Activated CD4-positive, CD25-positive, alpha-beta regulatory T cell (primary cell): ENCODE data around the gene BRSK2.

Source experiments
- DNase-seq, 4 experiments: peaks; one replicate each; lab custom pipeline; 2025; lab: John Stamatoyannopoulos, UW

The BRSK2 gene

DNA sequence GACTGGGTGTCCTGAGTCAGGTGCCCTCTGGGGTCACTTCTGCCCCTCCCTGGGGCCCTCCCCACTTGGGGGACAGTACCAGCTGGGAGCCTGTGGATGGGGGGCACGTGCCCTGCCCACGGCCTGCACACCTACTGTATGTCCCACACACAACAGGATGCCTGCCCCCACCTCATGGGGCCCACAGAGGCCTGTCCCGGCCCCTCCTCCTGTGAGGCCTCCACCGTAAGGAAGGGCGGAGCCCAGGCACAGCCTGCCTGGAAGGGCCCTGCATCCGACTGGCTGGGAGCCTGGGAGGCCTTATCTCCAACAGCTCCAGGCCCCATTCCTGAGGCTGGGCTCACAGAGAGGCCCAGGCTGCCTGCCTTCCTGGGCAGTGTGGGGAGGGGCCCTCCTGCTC, 47.8 kb downstream of the BRSK2 start:
- DNase-seq = no peak

- DNase-seq = no peak
Measured at GRCh38 chr11:1438261-1438966, 48.7 kb downstream of the BRSK2 start.

GRCh38 chr11:1438967-1439330, 49.2 kb downstream of the BRSK2 start:
- no peak for DNase-seq

DNA sequence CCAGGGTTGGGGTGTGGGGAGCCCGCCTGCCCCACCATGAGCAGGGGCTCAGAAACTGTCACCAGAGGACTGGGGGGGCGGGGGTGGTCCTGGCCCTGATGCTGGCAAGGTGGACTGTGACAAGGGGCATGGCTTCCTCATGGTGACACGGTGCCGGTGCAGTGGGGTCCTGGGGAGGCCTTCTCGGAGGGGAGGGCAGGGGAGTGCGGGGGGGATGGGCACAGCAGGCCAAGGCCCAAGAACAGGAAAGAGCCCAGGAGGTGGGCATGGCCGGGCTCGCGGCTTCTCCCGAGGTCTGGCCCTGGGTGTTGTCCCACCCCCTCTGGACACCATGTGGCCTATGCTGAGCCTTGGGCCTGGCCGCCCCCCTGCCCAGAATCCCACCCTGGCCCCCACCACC, 49.6 kb downstream of the BRSK2 start:
- no peak for DNase-seq

GRCh38 chr11:1440066-1440465, 50.3 kb downstream of the BRSK2 start:
- DNase-seq = no peak

- no peak for DNase-seq
Measured at GRCh38 chr11:1440496-1440895, 50.8 kb downstream of the BRSK2 start.

DNA sequence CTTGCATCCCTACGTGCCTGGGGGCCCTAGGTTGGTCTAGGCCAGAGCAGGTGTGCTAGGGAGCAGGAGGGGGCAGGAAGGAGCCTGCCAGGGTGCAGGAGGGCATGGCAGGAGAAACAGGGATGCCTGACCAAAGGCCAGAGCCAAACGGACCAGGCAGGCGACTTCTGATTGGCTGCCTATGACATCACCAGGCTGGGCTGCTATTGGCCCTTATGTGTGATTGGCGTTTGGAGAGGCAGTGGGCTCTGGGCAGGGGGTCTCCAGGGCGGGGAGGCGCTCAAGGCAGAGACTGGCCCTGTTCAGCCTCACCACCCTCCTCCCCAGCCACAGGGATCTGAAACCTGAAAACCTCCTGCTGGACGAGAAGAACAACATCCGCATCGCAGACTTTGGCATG, 52.4 kb downstream of the BRSK2 start:
- no peak for DNase-seq

GRCh38 chr11:1442807-1443366, 53.2 kb downstream of the BRSK2 start:
- no peak for DNase-seq

- DNase-seq = no peak
Measured at GRCh38 chr11:1443737-1444136, 54.0 kb downstream of the BRSK2 start.

GRCh38 chr11:1444321-1444720, 54.6 kb downstream of the BRSK2 start:
- DNase-seq = no peak

DNA sequence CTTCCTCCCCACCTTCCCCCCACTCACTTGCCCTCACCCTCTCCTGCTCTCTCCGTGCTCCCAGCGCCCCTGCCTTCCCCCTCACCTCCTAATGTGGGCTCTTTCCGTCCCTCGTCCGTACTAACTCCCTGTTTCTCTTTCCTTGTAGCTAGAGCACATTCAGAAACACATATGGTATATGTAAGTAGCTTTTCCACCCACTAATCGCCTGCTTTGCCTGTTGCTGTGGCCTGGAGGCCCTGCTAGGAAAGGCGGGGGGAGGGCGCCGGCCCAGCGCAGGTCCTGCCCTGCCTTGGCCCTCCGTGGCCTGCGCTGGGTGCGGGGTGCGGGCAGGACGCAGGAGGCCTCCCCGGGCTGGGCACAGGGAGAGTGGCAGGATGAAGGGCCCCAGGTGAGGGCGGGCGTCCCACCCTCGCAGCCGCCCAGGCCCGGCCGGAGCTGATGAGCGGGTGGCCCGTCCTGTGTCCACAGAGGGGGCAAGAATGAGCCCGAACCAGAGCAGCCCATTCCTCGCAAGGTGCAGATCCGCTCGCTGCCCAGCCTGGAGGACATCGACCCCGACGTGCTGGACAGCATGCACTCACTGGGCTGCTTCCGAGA, 55.2 kb downstream of the BRSK2 start:
- DNase-seq = no peak

DNA sequence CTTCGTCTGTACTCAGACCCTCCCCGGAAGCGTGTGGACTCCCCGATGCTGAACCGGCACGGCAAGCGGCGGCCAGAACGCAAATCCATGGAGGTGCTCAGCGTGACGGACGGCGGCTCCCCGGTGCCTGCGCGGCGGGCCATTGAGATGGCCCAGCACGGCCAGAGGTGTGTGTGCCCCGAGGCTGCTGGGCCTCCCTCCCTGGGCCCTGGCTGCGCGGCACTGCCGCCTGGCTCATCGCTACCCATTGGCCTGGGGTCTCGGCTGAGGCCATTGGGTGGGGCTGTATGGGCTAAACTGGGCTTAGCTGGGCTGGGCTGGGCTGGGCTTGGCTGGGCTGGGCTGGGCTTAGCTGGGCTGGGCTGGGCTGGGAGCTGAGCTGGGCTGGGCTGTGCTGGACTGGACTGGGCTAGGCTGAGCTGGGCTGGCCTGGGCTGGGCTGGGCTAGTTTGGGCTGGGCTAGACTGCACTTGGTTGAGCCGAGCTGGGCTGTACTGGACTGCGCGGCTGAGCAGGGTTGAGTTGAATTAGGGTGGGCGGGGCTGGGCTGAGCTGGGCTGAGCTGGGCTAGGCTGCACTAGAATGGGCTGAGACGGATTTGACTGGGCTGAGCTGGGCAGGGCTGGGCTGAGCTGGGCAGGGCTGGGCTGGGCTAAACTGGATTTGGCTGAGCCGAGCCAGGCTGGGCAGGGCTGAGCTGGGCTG, 56.2 kb downstream of the BRSK2 start:
- DNase-seq = no peak

DNA sequence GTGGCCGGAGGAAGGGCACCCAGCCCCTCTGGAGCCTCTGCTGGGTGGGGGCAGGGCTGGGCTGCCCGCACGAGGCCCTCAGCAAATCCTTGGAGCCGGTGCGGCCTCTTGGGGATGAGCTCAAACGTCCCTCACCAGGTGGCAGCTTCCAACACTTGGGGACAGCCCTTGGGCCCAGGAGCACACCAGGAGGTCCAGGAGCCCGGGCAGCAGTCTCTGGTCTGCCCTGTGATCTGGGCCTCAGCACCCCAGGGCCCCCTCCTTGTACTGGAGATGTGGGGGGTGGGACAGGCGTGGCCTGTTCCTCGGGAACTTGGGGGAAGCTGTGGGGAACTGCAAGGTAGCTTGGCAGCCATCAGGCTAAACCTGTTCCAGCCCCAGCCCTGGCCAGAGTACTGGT, 56.9 kb downstream of the BRSK2 start:
- DNase-seq = no peak

- DNase-seq = no peak
Measured at GRCh38 chr11:1447845-1448825, 58.4 kb downstream of the BRSK2 start.

DNA sequence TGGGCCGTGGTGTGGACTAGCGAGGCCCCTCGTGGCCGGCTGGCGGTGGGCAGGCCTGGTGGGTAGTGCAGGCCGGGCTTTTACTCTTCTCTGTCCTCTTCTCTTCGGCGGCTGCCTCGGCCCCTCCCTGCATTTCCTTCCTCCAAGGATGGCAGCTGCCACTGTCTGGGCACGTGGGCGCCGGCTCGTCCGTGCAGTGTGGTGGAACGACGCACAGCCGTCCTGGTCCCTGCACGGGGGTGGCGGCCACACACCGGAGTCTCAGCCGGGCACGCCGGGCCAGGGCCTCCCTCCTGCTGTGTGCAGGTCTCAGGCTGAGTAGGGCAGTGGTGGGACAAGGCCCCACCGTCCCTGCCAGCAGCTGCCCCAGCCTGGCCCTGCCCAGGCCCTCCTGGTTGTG, 59.1 kb downstream of the BRSK2 start:
- DNase-seq = no peak

- no peak for DNase-seq
Measured at GRCh38 chr11:1449490-1450243, 59.9 kb downstream of the BRSK2 start.

GRCh38 chr11:1450344-1450875, 60.7 kb downstream of the BRSK2 start:
- DNase-seq = no peak

DNA sequence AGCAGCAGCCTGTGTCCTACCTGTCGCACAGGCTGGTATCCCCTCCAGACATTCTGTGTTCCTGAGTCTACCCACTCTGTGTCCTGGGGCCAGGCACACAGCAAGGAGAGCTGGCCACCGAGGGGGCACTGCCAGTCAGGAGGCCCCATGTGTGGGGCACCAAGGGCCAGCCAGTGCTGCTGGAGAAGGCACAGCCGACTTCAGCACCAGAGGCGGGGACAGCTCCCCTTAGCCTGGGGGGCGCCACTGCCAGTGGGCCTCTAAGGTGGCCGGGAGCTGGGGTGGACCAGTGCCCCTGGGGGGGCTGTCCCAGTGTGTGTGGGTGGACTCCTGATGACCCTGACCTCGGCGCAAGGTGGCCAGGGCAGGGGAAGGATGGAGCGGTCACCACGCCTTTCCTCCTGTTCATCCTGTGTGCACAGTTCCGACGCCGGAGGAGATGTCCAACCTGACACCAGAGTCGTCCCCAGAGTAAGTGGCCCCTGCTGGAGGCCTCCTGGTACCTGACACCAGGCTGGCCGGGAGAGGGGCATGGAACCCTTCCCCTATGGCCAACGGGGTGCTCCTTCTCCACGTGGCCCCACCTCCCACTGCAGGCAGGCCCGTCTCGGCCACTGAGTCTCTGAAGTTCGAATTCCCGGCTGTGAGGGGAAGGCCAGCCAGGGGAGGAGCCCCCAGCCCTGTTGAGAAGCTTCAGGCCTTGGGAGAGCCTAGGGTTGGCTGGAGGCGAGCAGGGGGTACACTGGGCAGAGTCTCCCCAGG, 61.4 kb downstream of the BRSK2 start:
- no peak for DNase-seq

DNA sequence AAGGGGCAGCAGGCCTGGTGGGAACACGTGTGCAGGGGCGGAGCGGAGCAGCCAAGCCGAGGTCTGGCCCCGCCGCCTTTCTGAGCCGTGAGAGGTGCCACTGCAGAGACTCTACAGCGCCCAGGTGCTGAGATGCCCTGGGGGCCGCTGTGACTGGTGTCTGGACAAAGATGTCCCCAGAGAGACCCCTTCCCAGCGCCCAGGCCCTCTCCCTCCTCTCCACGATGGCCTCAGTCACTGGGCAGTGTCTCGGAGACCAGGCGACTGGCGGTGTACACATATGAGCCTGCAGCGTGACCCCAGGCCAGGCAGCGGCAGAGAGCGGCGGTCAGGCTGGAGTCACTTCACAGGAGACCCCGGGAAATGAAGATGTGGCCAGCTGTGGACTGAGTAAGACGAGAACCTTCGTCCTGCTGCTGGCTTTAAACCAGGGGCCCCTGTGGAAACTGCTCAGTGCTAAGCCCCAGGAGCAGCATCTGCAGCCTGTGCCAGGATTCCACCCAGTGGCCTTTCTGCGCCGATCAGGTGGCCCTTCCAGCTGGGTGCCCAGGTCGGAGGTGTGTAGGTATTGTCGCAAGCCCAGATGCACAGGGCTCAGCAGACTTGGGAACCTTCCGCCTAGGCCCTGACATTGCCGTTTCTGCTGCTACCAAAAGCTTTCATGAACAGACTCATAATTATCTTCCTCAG, 62.2 kb downstream of the BRSK2 start:
- DNase-seq = no peak

DNA sequence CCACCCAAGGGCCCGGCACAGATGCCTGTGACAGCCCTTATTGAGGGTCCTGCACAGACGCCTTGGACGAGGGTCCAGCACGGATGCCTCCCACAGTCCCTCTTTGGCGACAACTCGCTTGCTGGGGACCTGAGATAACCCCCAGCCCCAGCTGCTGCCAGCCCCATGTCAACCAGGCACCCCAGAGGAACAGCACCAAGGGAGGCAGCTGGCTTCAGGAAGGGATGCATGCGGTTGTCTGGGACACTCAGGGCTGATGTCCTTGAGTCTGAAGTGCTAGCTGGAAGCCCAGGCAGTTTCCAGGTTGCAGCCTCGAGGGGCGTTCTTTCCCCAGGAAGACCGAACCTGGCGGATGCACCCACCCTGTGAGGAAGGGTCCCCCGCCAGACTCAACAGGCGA, 63.0 kb downstream of the BRSK2 start:
- no peak for DNase-seq
